Skin epidermis (tissue), 12 donors: Measurements from ENCODE around the gene ZMPSTE24.

Experiments
- H3K27ac ChIP-seq, 21 experiments: fragments of 200-600 bp; sonication (generic) in 11 of 21; one replicate each; pipeline ENCODE4 v1.5.0; 2020; ENCODE audit warnings: mild to moderate bottlenecking in 3 of 21, inconsistent platforms in 2 of 21, moderate library complexity in 2 of 21
- H3K4me3 ChIP-seq, 7 experiments: fragments of 200-600 bp; sonication (generic) in 2 of 7; one replicate each; pipeline ENCODE4 v1.5.0; 2020; ENCODE audit warnings: inconsistent platforms in 2 of 7, mild to moderate bottlenecking in 2 of 7, moderate library complexity in 1 of 7

The ZMPSTE24 gene

GRCh38 chr1:40301066-40301465, 43.0 kb downstream of the ZMPSTE24 start:
- no peak overlapping the region for H3K27ac ChIP-seq
- no peak overlapping the region for H3K4me3 ChIP-seq

- Histone ChIP-seq H3K27ac (no peak overlapping the region), H3K4me3 (no peak overlapping the region)
Measured at GRCh38 chr1:40301541-40302299, 43.7 kb downstream of the ZMPSTE24 start.

GRCh38 chr1:40302475-40302874, 44.4 kb downstream of the ZMPSTE24 start:
- Histone ChIP-seq H3K27ac (no peak overlapping the region), H3K4me3 (no peak overlapping the region)

GRCh38 chr1:40303051-40303771, 45.2 kb downstream of the ZMPSTE24 start:
- H3K27ac ChIP-seq = no peak overlapping the region
- H3K4me3 ChIP-seq = no peak overlapping the region

- H3K4me3 ChIP-seq = no peak overlapping the region
Measured at GRCh38 chr1:40303790-40304189, 45.8 kb downstream of the ZMPSTE24 start.

GRCh38 chr1:40305451-40305850, 47.4 kb downstream of the ZMPSTE24 start:
- Histone ChIP-seq H3K27ac (no peak overlapping the region), H3K4me3 (no peak overlapping the region)

More at GRCh38 chr1:40303790-40304189, 45.8 kb downstream of the ZMPSTE24 start:
- H3K27ac ChIP-seq = no peak overlapping the region

- Histone ChIP-seq H3K27ac (no peak overlapping the region), H3K4me3 (no peak overlapping the region)
Measured at GRCh38 chr1:40305871-40306270, 47.8 kb downstream of the ZMPSTE24 start.

GRCh38 chr1:40306296-40306695, 48.3 kb downstream of the ZMPSTE24 start:
- H3K4me3 ChIP-seq = no peak overlapping the region
- H3K27ac ChIP-seq = no peak overlapping the region

- H3K4me3 ChIP-seq = no peak overlapping the region
- no peak overlapping the region for H3K27ac ChIP-seq
Measured at GRCh38 chr1:40307186-40307585, 49.1 kb downstream of the ZMPSTE24 start.

- H3K4me3 ChIP-seq = no peak overlapping the region
- no peak overlapping the region for H3K27ac ChIP-seq
Measured at GRCh38 chr1:40308036-40308727, 50.1 kb downstream of the ZMPSTE24 start.

GRCh38 chr1:40309374-40310128, 51.5 kb downstream of the ZMPSTE24 start:
- Histone ChIP-seq H3K4me3 (no peak overlapping the region), H3K27ac (no peak overlapping the region)

- Histone ChIP-seq H3K27ac (no peak overlapping the region), H3K4me3 (no peak overlapping the region)
Measured at GRCh38 chr1:40310129-40310461, 52.1 kb downstream of the ZMPSTE24 start.

- Histone ChIP-seq H3K27ac (no peak overlapping the region), H3K4me3 (no peak overlapping the region)
Measured at GRCh38 chr1:40310983-40311642, 53.1 kb downstream of the ZMPSTE24 start.

- Histone ChIP-seq H3K27ac (peak overlapping the region in 1 of 21 experiments; percentile 11), H3K4me3 (no peak overlapping the region)
Measured at GRCh38 chr1:40311692-40312091, 53.7 kb downstream of the ZMPSTE24 start.

- Histone ChIP-seq H3K27ac (peak overlapping the region in 4 of 21 experiments; percentile 11 to 68 (median 30)), H3K4me3 (no peak overlapping the region)
Measured at GRCh38 chr1:40312238-40313205, 54.5 kb downstream of the ZMPSTE24 start.

- no peak overlapping the region for H3K27ac ChIP-seq
- no peak overlapping the region for H3K4me3 ChIP-seq
Measured at GRCh38 chr1:40313329-40313957, 55.4 kb downstream of the ZMPSTE24 start.

GRCh38 chr1:40313958-40314720, 56.1 kb downstream of the ZMPSTE24 start:
- Histone ChIP-seq H3K27ac (no peak overlapping the region), H3K4me3 (no peak overlapping the region)
